ENCODE measurements around the gene HSPBP1. TPM values are rescaled to one million over a fixed set of nuclear protein-coding genes. Genes with fewer than 3 reads are reported as not detected.

HSPBP1 gene
- total and polyA plus RNA-seq, 9 of the 15 experiments (the other 6 are each of a cell fraction or from before 2014, with no cell fraction given): 0.83 to 81.3 (median 21.8) TPM

- TF ChIP-seq TRIM24 (IDR thresholded peaks at IDR 0.05): no peak
- no peak for TF ChIP-seq MECOM (CRISPR knock-in tag; IDR thresholded peaks at IDR 0.05)
- TF ChIP-seq NCOA6 (IDR thresholded peaks at IDR 0.05): no peak
- no peak for TF ChIP-seq ZBTB9 (CRISPR knock-in tag; IDR thresholded peaks at IDR 0.05)
- TF ChIP-seq ZBTB34 (CRISPR knock-in tag; IDR thresholded peaks at IDR 0.05): no peak
- 0 out of 2 replicates have a peak, but pooled peaks have one; percentile 7 for TF ChIP-seq SUPT5H (IDR thresholded peaks at IDR 0.05)
- Histone ChIP-seq H4K20me1 (replicated peaks; ENCODE audit: control insufficient read depth, insufficient read depth, low read length) (no peaks in the 10 kb centered on the region), H3K36me3 (ENCODE audit: control insufficient read depth, insufficient read depth, low read length) (peaks cover 95% of the 10 kb centered on the region), H3K79me2 (ENCODE audit: control insufficient read depth, insufficient read depth, low read length) (no peaks in the 10 kb centered on the region; the same call in 2 of the 3 replicates), H3K27me3 (ENCODE audit: control insufficient read depth in 2 of 2, insufficient read depth in 2 of 2, low read length in 2 of 2) (no peaks in the 10 kb centered on the region), H3K4me3 (no peak overlapping the region), H2AFZ (ENCODE audit: low read depth, low read length) (no peak overlapping the region), H3K9me1 (ENCODE audit: control insufficient read depth, insufficient read depth, low read length) (no peaks in the 10 kb centered on the region), H3K4me1 (replicated peaks in 1 of 2; ENCODE audit: control insufficient read depth in 2 of 2, insufficient read depth in 2 of 2, low read length in 2 of 2) (peaks cover 0 to 9% of the 10 kb centered on the region in 2 experiments; a peak in 2 of 5 replicates), H3K9me3 (replicated peaks; ENCODE audit: control insufficient read depth, insufficient read depth, low read depth, low read length) (no peaks in the 10 kb centered on the region), H3K27ac (ENCODE audit: extremely low read depth, low read depth, low read length) (no peak overlapping the region), H3K9ac (ENCODE audit: insufficient read depth in 1 of 2, low read depth in 2 of 2, low read length in 2 of 2) (no peak overlapping the region; a peak in 1 of 4 replicates), H3K4me2 (ENCODE audit: insufficient read depth, low read length) (no peak overlapping the region)
- no TSS peak for BruUV-seq (replicated peaks)
- no peak for FAIRE-seq
- CTCF ChIA-PET (ENCODE audit: low intra/inter-chr PET ratio): no interaction called here
- ATAC-seq: no peak
- intact Hi-C loops (cut with micrococcal nuclease) (no loop called here), in situ Hi-C loops (cut with MboI) (no loop called here)
- no peak for DNase-seq (ENCODE audit: extremely low read depth in 1 of 4, low spot score in 3 of 4)
- WGBS (ENCODE audit: insufficient coverage, low coverage, missing lambda C conversion rate): 97% methylated on average over 6 of the region's 6 CpGs
- POLR2A ChIA-PET: interaction anchor here (1.2 to 2.4 kb wide), 3 partner anchors 10 to 167 kb away, joined by 4 to 6 read pairs (median 4); partner anchors contain the start of gene UBE2S
These were observed 39.2 kb downstream of the HSPBP1 start for GRCh38 chr19:55240713-55241020.
